ENCODE results near the gene CCS. TPM values are rescaled to one million over a fixed set of nuclear protein-coding genes. Genes with fewer than 3 reads are reported as not detected.

Gene CCS
- total and polyA plus RNA-seq, 2 donors (not counting 1 experiment from before 2014, with no cell fraction given), result 87.8 to 174 TPM

GRCh38 chr11:66628061-66628603 is 35.1 kb downstream of the CCS start:
- Mint-ChIP-seq H3K27ac (no peak overlapping the region), H3K4me1 (peaks cover 48% of the 10 kb centered on the region), H3K4me3 (no peak overlapping the region), H3K9me3 (ENCODE audit: insufficient read depth) (no peaks in the 10 kb centered on the region), H3K27me3 (no peaks in the 10 kb centered on the region)
- DNase-seq (no peak), ATAC-seq (ENCODE audit: low read depth) (no peak)
- H3K79me2 ChIP-seq (ENCODE audit: control insufficient read depth, insufficient read depth, low read length), result peaks cover 100% of the 10 kb centered on the region
- H3K36me3 ChIP-seq (replicated peaks in 1 of 2; ENCODE audit: control extremely low read depth in 1 of 2, control insufficient read depth in 1 of 2, extremely low read depth in 1 of 2, insufficient read depth in 2 of 2, low read length in 1 of 2), result peaks cover 7 to 75% of the 10 kb centered on the region in 2 experiments
- peak overlapping the region in 1 of 2 donors; percentile 18 for H3K27ac ChIP-seq (ENCODE audit: low read length in 2 of 2)
- H3K4me2 ChIP-seq (replicated peaks; ENCODE audit: low read depth, low read length, poor library complexity, severe bottlenecking), result no peak overlapping the region
- H2AFZ ChIP-seq (ENCODE audit: insufficient read depth, low read depth, low read length, poor library complexity, severe bottlenecking), result no peak overlapping the region
- H3K9me3 ChIP-seq (ENCODE audit: control extremely low read depth in 1 of 3, control insufficient read depth in 2 of 3, insufficient read depth in 1 of 3, low read length in 2 of 3), result no peaks in the 10 kb centered on the region
- POLR2A ChIA-PET, result interaction anchor here (1.0 kb wide), 1 partner anchor 11 kb away, joined by 8 read pairs; the partner anchor contains the start of gene RBM4
- H3K27me3 ChIP-seq (replicated peaks in 1 of 4; ENCODE audit: control extremely low read depth in 1 of 4, control insufficient read depth in 3 of 4, insufficient read depth in 4 of 4, low read length in 3 of 4), result no peaks in the 10 kb centered on the region
- H3K4me3 ChIP-seq (ENCODE audit: control extremely low read depth in 1 of 5, extremely low read depth in 1 of 5, insufficient read depth in 1 of 5, low read depth in 2 of 5, low read length in 4 of 5), result no peak overlapping the region
- peaks cover 97% of the 10 kb centered on the region for H4K20me1 ChIP-seq (ENCODE audit: control insufficient read depth, insufficient read depth, low read length, poor library complexity, severe bottlenecking)
- intact Hi-C loops (cut with micrococcal nuclease), result no loop called here
- 100% methylated on average over 5 of the region's 7 CpGs for WGBS (ENCODE audit: insufficient coverage)
- H3K9ac ChIP-seq (ENCODE audit: low read length), result no peak overlapping the region
- peaks cover 13 to 35% of the 10 kb centered on the region in 2 donors for H3K4me1 ChIP-seq (ENCODE audit: control insufficient read depth in 2 of 2, insufficient read depth in 2 of 2, low read length in 2 of 2)
- CTCF ChIA-PET, result interaction anchor here (1.5 kb wide), 1 partner anchor 50 kb away, joined by 3 read pairs; no protein-coding TSS in a partner anchor
- TF ChIP-seq EZH2 (IDR thresholded peaks at IDR 0.05; ENCODE audit: borderline replicate concordance, insufficient read depth, low read depth, low read length, poor library complexity, severe bottlenecking), result no peak
- TF ChIP-seq, protein P1, sequence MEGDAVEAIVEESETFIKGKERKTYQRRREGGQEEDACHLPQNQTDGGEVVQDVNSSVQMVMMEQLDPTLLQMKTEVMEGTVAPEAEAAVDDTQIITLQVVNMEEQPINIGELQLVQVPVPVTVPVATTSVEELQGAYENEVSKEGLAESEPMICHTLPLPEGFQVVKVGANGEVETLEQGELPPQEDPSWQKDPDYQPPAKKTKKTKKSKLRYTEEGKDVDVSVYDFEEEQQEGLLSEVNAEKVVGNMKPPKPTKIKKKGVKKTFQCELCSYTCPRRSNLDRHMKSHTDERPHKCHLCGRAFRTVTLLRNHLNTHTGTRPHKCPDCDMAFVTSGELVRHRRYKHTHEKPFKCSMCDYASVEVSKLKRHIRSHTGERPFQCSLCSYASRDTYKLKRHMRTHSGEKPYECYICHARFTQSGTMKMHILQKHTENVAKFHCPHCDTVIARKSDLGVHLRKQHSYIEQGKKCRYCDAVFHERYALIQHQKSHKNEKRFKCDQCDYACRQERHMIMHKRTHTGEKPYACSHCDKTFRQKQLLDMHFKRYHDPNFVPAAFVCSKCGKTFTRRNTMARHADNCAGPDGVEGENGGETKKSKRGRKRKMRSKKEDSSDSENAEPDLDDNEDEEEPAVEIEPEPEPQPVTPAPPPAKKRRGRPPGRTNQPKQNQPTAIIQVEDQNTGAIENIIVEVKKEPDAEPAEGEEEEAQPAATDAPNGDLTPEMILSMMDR (IDR thresholded peaks at IDR 0.05), result no peak

DNA sequence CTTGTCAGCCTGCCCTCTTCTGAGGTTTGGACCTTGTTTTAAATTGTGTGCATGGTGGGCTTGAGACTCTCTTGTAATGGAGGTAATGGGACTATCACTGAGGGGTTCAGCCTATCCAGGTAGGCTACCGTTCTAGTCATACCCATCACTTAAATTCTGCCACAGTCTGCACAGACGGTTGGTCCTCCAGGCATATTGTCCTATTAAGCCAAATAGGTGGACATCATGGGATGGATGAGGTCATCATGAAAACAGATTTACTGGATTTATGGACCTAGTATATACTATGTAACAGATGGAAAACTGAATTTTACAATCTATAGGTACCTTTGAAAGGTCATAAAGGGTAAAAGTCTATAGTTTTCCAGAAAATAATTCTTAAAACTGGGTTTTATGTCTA is 36.4 kb downstream of the CCS start:
- H3K27ac ChIP-seq (ENCODE audit: low read length in 2 of 2), result peak overlapping the region in 1 of 2 donors; percentile 39
- POLR2A ChIA-PET, result interaction anchor here (1.0 kb wide), 1 partner anchor 9 kb away, joined by 8 read pairs; the partner anchor contains the start of gene RBM4
- no peaks in the 10 kb centered on the region for H3K27me3 ChIP-seq (replicated peaks in 1 of 4; ENCODE audit: control extremely low read depth in 1 of 4, control insufficient read depth in 3 of 4, insufficient read depth in 4 of 4, low read length in 3 of 4)
- TF ChIP-seq EZH2 (IDR thresholded peaks at IDR 0.05; ENCODE audit: borderline replicate concordance, insufficient read depth, low read depth, low read length, poor library complexity, severe bottlenecking), result no peak
- TF ChIP-seq, protein P1 (IDR thresholded peaks at IDR 0.05), result no peak
- peaks cover 91% of the 10 kb centered on the region for H4K20me1 ChIP-seq (ENCODE audit: control insufficient read depth, insufficient read depth, low read length, poor library complexity, severe bottlenecking)
- no peak for ATAC-seq (ENCODE audit: low read depth)
- no CpG with 5 or more reads among the region's 2 CpGs for WGBS (ENCODE audit: insufficient coverage)
- peaks cover 7 to 71% of the 10 kb centered on the region in 2 experiments for H3K36me3 ChIP-seq (replicated peaks in 1 of 2; ENCODE audit: control extremely low read depth in 1 of 2, control insufficient read depth in 1 of 2, extremely low read depth in 1 of 2, insufficient read depth in 2 of 2, low read length in 1 of 2)
- H3K4me2 ChIP-seq (replicated peaks; ENCODE audit: low read depth, low read length, poor library complexity, severe bottlenecking), result no peak overlapping the region
- no peak overlapping the region for H2AFZ ChIP-seq (ENCODE audit: insufficient read depth, low read depth, low read length, poor library complexity, severe bottlenecking)
- Mint-ChIP-seq H3K4me3 (no peak overlapping the region), H3K27me3 (no peaks in the 10 kb centered on the region), H3K27ac (no peak overlapping the region), H3K4me1 (peaks cover 40% of the 10 kb centered on the region), H3K9me3 (ENCODE audit: insufficient read depth) (no peaks in the 10 kb centered on the region)
- no peaks in the 10 kb centered on the region for H3K9me3 ChIP-seq (ENCODE audit: control extremely low read depth in 1 of 3, control insufficient read depth in 2 of 3, insufficient read depth in 1 of 3, low read length in 2 of 3)
- no peak overlapping the region for H3K9ac ChIP-seq (ENCODE audit: low read length)
- CTCF ChIA-PET, result no interaction called here
- peaks cover 6 to 27% of the 10 kb centered on the region in 2 donors for H3K4me1 ChIP-seq (ENCODE audit: control insufficient read depth in 2 of 2, insufficient read depth in 2 of 2, low read length in 2 of 2)
- DNase-seq, result no peak
- peaks cover 100% of the 10 kb centered on the region for H3K79me2 ChIP-seq (ENCODE audit: control insufficient read depth, insufficient read depth, low read length)
- intact Hi-C loops (cut with micrococcal nuclease), result no loop called here
- no peak overlapping the region for H3K4me3 ChIP-seq (ENCODE audit: control extremely low read depth in 1 of 5, extremely low read depth in 1 of 5, insufficient read depth in 1 of 5, low read depth in 2 of 5, low read length in 4 of 5)

All from B cell (primary cell).